GM18519 (cell line): Measurements from ENCODE around the gene USP2.

Source experiments
- ATAC-seq: cut with Tn5 transposase; IDR thresholded peaks from one replicate; pipeline ENCODE4 v1.9.1; 2021; ENCODE audit warnings: mild to moderate bottlenecking, moderate library complexity; ENCODE audit not compliant: unreplicated experiment, low FRiP score

USP2 gene

DNA sequence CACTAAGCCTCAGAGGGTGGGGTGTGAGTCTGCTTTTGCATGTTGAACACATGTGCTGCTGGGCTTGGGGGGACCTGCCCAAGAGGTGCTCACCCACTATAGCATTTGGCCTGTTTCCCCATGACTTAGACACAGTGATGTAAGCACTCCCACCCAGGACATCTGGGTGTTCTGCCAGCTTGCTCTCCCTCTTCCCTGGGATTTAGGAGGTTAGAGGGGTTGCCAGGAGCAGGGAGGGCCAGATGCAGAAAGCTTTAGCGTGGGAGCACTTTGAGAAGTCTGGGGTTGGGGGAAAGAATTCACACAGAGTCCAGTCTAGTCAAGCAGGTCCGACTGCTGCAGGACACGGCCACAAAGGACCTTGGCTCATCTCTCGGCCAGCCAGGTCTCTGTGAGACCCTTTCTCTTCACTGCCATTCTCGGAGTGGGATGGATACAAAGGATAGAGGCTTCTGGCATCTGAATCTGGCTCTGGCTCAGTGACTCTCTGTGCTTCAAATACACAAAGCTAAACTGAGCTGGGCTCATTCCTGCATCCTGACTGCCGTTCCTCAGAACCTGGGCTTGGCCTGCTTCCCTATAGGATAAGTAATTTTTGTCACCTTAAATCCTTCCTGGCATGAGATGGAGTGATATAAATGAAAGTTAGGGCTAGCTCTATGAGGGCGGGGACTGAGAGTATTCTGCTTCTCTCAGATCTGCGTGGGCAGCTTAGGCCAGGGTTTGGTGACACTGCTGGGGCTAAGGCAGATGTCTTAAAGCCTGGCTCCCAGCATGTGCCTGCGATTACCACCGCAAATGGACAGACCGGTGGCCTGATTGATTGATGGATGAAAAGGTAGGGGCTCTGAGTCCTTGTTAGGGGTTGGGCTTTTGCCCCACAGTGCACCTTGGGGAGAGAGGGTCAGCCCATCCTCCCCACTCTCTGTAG is 14.5 kb downstream of the USP2 start:
- ATAC-seq = no peak

DNA sequence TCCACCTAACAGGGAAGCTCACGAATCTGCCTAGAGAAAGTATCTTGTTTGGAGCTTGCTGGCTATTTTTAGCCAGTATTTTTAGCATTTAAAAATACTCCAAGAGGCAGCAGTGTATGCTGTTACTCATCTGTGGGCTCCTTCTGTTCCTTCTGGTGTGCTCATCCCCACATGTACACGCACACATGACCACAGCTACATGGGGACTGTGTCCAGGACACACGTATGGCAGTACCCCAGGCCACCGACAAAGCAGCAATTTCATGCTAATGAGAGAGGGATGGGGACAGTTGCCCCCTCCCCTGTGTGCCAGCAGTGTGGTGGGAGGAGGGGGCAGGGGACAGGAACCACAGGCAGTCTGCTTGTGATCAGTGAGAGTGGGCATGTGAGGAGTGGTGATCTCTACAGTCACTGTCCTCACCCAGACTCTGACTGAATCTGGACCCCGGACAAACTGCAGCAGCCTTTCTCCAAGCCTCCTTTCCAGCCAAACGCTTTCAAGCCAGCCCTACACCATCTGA is 16.4 kb downstream of the USP2 start:
- no peak for ATAC-seq

DNA sequence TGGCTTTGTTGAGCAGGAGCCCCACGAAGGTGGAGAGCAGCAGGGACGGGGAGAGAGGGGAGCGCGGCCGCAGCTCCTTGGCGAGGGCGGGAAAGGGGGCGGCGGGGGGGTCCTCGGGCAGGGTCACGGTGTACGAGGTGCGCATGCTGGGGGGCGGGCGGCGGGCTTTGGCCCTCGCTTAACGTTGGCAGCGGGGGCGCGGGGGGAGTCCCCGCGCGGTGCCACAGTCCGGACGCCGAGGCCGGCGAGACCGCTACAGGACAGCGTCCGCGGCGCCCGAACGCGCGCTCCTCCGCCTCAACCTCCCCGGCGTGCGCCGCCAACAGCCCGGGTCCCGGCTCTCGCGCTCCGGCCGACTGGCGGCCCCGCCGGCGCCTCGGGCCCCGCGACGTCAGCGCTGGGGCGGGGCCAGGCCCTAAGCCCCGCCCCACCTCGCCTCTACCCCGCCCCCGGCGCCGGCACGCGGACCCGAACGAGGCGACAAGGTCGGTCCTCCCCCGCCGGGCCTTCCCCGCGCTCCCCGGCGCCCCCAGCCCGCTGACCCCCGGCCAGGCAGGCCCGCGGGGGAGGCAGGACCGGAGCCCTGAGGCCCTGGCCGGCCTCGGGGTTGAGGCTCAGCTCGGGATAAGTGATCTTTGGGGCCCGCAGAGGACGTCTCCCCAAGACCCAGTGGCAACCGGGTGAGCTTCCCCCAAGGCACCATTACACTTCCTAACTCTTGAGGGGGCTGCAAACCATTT is 17.5 kb downstream of the USP2 start:
- ATAC-seq = no peak

DNA sequence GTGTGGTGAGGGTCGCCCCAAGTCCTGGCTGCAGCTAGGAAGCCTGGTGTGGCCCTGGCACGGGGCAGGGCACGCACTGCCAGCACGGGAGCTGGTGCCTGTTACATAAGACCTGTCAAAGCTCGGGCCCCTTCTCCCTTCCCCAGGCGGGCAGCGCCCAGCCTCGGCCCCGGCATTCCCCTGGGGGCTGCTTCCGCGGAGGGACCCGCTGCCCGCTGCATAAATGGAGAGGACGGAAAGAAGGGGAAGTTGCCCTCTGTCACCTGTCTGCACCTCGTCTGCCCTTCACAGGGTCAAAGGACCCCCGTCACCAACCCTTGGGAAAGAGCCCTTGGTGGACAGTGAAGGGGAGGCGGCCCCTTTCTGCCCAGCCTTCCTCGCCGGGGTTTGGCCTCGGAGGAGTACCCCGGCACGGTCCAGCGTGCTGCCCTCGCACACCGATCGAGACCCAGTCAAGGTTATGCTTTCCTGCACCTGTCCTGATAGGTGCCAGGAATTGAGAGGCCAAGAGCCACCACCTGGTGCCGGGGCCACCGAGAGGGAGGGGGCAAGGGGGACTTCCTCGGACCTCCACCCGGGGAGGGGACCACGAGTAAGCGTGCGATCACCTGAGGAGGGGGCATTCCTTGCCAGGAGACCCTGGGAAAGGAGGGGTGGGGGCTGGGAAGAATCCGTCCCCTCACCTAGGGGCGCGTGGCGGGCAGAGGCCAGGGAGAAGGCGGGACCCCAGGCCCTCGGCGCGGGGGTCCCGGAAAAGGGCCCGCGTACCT is 18.2 kb downstream of the USP2 start:
- no peak for ATAC-seq

DNA sequence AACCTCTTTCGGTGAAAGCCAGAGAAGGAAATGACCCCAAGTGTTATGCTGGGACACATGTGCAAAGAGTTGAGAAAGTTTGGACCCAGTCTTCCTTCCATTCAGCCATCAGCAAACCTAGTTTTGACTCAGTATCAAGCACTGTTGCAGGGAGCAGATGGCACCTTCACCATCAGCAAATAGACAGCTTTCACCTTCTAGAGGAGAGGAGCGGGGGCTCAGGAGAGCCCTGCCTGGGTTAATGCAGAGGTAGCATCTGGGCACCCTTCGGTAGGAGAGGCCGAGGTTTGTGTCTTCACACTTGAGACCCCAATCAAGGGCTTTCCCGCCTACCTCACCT is 18.8 kb downstream of the USP2 start:
- no peak for ATAC-seq

DNA sequence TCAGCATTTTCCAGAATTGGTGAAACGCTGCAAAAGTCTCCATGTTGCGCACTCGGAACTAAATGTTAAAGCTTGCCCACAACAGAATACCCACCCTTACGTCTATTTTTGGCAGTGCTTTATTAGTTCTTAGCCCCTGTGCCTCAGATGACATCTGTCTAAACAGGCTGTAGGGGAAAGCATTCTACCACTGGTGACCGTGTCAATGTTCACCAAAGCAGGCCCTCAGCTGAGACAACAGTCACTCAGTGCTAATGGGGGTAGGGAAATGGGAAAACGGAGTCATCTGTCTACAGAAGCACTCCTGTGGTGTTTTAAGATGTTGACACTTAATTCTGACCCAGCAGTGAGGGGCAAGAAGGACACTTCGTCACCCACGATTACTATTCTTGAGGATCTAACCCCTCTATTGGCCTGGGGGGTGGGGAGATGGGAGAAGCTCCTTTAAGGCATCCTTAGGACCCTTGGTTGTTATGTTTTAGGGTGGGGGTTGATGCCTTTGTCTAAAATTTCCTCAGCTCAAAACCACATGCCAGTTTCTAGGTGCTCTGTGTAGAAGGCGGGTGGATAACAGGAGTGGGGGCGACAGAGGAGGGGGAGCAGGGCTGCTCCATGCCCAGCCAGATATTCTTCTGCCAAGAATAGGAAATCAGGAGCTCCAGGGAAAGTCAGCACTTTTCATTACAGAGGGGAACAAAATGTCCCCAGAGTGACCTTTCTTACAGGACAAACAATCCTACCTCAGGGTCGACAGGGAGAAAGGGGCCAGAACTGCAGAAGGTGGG is 19.4 kb downstream of the USP2 start:
- no peak for ATAC-seq

DNA sequence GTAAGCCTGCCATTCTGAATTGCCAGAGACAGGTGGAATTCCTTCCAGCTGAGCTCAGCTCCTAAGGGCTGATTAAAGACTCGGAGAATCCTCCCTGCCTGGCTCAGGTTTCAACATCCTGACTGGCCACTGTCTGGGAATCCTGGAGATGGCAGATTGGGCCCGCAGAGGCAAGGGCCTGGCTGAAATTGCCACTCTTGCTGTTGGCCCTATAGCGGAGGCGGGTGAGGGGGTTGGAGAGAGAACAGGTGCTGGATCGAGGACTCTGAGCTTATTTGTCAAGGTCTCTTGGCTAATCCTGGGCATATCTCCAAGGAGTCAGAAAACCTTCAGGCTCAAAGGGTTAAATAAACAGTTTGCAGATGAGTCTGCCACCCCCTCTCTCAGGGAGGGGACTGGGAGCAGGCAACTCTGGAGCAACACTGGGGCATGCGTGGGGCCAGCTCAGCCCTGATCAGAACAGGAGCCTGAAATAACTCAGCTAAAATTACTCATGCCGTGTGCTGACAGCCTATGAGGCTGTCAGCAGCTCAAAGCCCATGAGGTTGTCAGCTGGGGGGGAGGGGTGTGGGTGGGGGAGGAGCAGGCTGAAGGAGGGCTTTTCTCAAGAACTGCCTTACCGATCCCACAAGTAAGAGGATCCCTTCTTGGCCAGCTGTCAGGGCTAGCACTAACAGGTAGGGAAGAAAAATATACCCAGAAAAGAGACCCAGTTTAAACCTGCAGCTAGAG is 20.3 kb downstream of the USP2 start:
- ATAC-seq = no peak

DNA sequence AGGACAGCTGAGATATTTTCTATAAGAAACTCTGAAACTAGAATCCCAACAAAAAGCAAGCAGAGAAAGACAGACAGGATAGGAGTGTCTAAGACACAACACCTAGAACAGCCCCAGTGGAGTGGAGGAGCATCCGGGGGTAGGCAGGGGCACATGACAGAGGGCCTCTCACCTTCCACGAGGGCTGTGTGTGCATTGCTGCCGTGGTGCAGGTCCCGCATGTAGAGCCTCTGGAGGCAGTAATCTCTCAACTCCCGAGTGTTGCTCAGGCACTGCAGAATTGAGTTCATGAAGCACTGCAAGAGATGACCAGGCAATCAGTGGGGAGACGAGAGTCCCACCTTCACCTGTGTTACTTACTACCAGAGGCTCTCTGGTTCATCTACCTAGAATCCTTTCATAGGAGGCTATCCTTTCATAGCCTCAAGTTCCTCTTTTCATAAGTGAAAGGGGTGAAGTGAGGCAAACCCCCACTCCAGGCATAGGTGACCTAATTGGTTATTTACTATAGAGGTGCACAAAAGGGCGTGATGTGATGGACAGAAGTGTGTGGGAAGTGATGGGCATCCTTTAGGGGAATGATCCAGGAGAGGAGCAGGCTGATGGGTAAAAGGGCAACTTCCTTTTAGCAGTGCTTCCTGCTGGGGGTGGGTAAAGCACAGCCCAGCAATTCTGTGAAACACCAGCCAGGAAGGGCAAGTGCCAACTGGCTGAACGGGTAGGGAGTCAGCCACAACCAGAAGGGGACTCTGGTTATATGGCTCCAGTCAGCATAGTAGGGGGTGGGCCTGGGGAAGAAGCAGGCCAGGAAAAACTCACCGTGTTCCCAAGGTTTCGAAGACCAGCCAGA is 21.9 kb downstream of the USP2 start:
- ATAC-seq = no peak

DNA sequence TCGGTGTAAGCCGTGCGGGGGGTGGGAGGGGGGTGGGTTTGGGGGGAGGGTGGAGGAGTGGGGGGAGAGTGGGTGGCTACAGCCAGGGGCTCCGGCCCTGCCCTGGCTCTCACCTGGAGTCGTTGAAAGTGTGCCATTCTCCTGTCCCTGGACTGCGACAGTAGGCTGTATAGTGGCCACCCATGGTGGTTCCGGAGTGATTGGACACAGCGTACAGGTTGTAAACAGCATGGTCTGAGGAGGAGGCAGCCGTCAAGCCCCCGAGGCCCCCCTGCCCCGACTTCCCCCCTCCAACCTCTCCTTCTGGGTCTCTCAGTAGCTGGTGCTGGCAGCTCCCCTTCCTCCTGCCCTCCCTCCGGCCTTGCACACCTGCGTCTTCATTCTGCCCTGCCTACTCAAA is 24.4 kb downstream of the USP2 start:
- ATAC-seq = no peak

DNA sequence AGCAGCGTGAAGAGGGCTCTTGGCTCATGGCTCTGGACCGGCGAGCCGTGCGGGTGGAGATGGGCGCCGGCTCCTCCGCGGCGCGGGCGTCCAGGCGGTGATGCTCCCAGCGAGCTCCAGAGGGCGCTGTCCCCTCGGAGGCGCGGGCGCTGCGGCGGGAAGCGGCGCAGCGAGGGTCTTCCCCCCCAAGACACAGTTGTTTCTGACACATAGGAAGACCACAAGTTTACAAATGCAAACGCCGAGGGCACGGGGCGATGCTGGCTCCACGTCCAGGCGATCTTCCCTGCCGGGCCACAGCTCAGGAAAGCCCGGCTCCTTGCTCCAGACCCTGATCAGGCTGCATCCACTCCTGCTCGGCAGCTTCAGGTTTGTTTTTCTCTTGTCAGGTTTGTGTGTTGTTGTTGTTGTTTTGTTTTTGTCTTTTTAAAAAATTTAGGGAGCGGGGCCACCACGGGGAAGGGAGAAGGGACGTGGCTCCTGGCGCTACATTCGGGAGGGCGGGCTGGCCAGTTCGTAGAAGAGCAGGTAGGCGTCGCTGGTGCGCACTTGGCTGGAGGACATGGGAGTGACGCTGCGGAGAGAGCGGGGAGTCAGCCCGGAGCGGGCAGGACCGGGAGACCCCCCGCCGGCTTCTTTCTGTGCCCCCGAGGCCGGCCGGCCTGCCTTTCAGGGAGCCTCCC is 25.0 kb downstream of the USP2 start:
- no peak for ATAC-seq

DNA sequence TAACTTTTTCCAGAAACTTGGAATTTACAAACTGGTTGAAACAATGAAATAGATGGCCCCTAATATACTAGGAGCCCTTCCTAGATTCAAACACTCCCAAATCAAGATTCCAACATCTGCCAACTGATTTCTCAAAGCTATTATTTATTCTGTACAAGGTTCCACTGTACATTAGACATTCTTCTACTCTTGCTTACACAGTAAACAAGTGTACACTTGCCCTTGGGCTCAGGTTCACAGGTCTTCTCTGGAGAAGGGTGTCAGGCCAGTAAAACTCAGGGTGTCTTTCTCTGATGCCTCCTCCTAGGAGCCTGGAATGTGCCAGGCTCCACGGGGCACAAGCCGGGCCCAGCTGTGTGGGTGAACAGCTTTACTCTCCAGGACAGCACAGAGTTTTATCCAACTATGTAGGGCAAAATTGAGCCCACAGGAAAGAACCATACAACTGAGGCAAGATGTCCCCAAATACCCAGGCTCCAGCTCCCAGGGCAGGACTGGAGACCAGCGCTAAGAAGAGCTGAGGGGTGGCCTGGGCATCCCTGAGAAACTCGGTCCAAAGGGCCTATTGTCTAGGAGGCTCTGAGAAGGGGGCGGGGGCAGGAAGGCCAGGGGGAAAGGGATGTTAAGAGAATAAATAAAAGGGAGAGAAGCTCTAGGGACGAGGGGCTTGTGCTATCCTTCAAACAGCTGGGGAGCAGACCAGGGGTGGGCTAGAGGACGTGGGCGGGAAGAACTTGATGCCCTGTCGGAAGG is 26.2 kb downstream of the USP2 start:
- ATAC-seq = no peak

DNA sequence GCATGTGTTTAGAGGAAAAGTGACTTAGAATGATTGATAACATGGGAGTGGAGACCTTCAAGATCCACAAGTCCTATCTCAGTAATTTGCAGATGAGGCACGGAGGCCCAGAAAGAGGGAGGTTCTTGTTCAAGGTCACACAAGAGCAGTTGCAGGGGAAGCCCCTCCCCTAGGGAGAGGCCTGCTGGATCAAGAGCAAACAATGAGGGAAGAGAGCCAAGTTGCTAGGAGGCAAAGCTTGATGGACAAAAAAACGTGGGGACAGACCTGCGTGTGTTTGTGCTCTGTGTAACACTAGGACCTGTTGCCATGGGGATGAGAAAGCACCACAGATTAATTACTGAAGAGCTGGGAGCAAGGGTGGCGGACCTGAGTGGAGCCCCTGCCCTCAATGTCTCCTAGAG is 28.6 kb downstream of the USP2 start:
- ATAC-seq = no peak

DNA sequence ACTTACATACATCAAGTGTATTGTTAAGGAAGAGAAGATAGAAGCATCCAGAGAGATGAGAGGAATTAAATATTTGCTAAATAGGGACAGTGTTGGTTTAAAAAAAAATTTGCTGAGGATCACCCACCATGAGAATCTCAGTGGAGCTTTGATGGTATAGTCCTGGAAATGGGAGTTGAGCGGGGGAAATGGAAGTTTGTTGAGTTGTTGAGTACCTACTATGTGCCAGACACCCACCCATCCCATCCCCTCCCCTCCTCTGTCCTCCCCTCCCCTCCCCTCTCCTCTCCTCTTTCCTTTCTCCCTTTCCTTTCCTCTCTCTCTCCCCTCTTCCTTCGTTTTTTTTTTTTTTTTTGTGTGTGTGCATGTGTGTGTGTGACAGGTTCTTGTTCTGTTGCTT is 30.3 kb downstream of the USP2 start:
- ATAC-seq = no peak

DNA sequence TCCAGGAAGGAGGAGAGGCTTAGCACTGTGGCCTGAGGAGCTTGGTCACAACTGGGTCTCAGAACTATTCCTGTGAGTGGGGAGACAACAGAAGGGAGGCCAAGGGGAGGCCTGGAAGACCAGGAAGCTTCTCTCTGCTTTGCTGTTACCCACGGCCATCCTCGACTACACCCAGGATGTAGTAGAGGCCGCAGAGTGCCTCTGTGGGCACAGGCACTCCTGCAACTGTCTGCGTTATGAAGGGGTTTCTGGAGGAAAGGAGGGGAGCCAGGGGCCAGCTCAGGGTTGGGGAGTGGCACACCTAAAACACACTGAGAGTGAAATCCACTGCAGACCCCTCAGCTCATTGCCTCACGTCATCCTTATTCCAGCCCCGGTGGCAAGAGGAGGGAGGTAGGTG is 31.2 kb downstream of the USP2 start:
- no peak for ATAC-seq

DNA sequence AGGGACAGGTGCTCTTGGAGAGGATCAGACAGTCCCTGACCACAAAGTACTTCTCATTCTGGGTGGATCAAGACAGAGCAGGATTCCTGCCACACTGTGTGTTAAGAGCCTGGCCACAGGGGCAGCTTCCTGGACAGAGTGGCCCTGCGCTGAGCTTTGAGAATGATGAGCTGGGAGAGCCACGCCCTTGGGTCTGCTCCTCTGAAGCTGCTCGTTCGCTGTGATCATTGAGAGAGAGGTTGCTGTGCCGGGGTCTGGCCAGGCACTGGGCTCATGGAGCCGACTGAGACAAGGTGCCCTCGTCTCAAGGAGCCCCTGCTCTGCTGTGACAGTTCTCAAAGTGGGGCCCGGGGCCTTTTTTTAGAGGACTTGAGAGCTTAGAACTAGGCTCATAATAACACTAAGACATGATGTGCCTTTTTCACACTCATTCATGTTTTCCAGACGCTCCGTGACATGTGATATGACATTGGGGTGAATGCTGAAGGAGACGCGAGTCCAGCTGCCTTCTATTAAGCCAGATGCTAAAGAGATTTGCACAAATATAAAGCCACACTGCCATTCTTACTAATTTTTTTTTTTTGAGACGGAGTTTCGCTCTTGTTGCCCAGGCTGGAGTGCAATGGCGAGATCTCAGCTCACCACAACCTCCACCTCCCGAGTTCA is 33.4 kb downstream of the USP2 start:
- no peak for ATAC-seq

DNA sequence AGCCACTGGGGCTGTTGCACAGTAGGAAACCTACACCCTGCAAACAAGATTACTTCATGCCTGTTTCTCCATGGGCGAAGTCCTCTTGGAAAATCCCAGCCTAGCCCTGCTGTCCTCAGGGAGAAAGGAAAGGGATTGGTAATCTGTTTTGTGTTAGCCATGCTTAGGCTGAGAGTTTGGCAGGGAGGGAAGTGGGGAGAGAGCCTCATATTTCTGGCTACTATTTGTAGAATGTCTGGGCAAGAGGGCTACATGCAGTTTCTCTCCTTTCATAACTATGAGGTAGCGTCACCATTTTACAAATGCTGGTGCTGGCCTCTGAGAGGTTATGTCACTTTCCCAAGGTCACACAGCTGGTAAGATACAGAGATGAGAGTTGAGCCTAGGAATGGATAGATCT is 34.2 kb downstream of the USP2 start:
- ATAC-seq = no peak

DNA sequence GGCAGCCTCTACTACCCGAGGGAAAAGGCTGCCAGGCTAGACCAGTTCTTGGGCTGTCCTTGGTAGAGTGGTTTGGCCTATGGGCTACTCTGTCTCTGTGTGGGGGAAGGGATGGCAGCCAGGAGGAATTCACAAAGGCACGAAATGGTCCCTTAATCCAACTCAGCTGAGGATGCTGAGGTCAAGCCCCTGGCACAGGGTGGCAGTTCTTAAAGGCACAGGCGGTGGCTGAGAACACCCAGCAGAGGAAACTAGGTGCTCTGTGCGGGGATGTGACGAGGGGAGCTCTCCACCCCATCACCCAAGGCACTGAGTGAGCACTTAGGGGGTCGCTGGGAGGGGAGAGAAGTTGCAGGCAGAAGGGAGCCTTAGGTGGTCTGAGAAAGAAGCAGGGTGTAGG is 34.9 kb downstream of the USP2 start, which contains the start of gene MFRP:
Gene MFRP, minus strand, starts transcription at position 101 of the 400 bp plus-strand sequence. CDS start 192 bp downstream, outside the sequence.
- no peak for ATAC-seq
